ENCODE data around the gene SIN3B.

Gene SIN3B

DNA sequence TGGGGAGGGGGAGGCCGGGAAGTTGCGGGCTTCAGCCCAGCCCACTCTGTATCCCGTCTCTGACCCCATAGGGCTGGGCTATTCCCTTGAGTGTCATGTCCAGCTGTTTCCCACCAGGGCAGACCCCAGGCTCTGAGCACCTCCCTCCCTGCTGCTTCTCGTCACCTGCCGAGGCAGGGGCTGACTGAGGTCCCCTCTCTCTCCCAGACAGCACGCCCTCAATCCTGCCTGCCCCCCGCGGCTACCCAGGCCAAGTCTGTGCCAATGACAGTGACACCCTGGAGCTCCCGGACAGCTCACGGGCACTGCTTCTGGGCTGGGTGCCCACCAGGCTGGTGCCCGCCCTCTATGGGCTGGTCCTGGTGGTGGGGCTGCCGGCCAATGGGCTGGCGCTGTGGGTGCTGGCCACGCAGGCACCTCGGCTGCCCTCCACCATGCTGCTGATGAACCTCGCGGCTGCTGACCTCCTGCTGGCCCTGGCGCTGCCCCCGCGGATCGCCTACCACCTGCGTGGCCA is 60.2 kb downstream of the SIN3B start:
- DNase-seq (ENCODE audit: low read depth in 2 of 2) = no peak

DNA sequence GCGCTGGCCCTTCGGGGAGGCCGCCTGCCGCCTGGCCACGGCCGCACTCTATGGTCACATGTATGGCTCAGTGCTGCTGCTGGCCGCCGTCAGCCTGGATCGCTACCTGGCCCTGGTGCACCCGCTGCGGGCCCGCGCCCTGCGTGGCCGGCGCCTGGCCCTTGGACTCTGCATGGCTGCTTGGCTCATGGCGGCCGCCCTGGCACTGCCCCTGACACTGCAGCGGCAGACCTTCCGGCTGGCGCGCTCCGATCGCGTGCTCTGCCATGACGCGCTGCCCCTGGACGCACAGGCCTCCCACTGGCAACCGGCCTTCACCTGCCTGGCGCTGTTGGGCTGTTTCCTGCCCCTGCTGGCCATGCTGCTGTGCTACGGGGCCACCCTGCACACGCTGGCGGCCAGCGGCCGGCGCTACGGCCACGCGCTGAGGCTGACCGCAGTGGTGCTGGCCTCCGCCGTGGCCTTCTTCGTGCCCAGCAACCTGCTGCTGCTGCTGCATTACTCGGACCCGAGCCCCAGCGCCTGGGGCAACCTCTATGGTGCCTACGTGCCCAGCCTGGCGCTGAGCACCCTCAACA is 60.8 kb downstream of the SIN3B start:
- DNase-seq (ENCODE audit: low read depth in 2 of 2) = no peak

DNA sequence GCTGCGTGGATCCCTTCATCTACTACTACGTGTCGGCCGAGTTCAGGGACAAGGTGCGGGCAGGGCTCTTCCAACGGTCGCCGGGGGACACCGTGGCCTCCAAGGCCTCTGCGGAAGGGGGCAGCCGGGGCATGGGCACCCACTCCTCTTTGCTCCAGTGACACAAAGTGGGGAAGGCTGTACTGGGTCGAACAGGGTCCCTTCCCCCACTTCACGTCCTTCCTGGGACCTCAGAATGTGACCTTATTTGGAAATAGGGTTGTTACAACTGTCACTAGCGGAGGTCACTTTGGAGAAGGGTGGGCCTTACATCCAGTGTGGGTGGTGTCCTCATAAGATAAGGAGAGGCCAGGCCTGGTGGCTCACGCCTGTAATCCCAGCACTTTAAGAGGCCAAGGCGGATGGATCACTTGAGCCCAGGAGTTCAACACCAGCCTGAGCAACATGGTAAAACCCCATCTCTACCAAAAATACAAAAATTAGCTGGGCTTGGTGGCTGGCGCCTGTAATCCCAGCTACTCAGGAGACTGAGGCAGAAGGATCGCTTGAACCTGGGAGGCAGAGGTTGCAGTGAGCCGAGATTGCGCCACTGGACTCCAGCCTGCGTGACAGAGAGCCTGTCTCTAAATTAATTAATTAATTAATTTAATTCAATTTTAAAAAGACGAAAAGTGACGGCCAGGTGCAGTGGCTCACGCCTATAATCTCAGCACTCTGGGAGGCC is 61.4 kb downstream of the SIN3B start:
- no peak for DNase-seq (ENCODE audit: low read depth in 2 of 2)

DNA sequence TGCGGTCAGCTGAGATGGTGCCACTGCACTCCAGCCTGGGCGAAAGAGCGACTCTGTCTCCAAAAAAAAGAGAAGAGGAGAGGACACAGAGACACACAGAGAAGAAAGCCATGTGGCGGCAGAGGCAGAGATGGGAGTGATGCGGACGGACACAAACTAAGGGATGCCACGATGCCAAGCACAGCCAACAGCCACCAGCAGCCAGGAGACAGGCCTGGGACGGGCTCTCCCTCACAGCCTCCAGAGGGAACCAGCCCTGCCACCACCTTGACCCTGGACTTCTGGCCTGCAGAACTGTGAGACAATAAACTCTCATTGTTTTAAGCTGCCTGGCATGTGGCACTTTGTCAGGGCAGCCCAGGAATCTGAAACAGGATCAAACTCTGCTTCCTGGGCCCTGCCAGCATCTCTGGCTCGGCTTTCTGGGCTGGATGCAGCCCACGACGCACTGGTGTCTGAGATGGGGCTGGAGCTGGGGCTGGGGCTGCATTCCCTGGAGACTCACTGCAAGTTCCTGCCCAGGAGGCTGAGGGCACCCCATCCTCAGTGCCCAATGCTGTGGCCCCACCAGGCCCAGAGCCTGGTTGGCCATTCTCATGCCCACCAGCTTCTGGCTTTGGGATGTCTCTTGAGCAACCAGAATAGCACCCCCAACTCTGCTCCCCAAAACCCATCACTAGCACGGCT is 62.6 kb downstream of the SIN3B start:
- DNase-seq (ENCODE audit: low read depth in 2 of 2) = no peak

DNA sequence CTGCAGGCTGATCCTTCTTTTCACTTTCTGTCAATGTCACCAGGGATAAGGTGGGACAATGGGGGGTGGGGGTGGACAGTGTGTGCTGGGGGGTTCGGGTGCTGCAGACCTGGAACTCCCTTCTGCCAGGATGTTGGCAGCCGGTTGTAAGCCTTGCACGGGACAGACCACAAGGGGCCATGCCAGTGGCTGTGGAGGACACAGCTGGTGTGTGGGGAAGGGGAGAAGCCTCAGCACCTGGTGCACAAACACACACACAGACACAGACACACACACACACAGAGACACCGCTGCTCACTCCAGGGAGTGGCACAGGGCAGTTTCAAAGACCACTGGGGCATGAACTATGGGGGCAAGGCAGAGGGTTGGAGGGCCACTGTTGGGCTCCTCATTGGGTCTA is 63.2 kb downstream of the SIN3B start:
- DNase-seq (ENCODE audit: low read depth in 2 of 2) = no peak

DNA sequence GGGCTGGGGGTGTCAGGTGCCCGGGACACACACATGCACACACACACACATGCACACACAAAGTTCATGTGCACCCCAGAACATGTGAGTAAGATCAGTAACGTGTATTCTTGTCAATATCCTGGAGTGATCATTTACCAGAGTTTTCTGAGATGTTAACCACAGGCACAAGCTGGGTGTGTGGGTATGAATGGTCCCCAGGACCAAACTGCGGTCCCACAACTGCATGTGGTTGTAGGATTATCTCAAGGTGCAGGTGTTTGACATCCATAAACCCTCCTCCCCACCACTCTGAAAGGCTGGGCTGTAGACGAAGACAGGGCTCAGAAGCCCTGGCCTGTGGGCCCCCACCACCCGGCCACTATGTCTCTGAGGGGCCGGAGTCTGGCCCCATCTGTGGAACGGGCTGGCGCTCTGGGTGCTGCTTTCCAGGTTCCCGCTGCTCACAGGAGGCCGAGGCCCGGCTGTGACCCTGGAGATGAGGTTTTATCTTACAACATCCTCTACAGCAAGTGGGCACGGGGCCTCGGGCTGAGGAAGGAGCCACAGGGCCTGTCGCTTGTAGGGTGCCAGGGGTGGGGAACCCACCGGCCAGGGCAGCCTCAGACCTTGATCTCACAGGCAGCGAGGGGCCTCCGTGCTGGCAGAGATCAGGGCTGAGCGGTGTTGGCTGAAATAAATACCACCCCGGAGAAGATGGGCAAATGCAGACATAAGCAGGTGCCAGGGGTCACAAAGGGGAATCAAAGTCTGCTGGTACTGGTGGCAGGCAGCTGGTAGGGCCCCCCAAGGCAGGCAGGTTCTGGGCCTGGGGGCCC is 63.9 kb downstream of the SIN3B start:
- no peak for DNase-seq (ENCODE audit: low read depth in 2 of 2)

DNA sequence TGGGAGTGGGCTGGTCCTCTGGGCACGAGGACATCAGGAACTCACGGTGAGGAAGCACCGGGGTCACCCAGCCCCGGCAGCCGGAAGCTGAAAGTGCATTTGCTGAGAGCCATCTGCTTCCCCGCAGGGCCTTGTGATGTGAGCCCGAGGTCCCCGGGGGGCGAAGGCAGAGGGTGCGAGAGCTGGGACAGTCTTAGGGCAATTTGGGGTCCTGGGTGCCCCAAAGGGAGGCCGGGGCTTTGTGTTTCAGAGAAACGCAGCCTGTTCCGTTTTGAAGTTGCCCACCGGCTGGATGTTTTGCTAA is 64.4 kb downstream of the SIN3B start:
- DNase-seq (ENCODE audit: low read depth in 2 of 2) = no peak

DNA sequence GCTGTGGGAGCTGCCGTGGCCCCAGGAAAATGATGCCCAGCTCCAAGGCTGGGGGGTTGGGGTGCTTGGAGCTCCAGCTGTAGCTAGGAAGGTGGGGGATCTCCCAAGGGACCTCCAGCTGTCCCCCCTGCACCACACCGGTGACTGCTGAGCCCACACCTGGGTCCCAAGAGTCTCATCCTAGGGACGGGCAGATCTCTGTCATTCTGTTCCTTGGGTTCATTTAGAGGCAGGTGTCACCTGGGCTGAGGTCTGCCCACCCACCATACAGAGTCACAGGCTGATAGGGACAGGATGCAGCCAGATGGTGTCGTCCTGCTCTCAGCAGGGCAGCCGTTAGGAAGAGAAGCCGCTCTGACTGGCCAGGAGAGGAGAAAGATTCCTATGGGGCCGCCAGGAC is 64.9 kb downstream of the SIN3B start:
- DNase-seq (ENCODE audit: low read depth in 2 of 2) = no peak

DNA sequence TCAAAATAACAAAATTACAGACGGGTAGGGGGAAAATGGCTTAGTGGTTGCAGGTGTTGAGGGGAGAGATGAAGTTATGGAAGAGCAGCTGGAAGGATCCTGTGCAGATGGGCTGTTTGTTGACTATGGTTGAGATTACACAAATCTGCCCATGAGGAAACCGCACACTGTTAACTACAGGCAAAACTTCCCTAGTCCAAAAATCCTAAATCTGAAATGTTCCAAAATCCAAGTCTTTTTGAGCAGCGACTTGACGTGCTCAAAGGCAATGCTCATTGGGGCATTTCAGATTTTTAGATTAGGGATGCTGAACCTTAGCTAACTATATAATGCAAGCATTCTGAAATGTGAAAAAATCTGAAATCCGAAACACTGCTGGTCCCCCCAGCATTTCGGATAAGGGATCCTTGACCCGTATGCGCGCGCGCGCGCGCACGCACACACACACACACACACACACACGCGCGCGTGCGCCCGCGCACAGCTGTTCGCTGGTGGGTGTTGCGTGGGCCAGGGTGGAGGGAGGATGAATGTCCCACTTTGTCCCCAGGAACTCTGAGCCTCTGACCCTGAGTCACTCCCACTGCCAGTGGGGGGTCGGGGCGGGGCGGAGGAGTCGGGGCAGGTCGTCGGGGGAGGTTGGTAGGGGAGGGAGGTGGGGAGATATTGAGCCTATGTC is 66.4 kb downstream of the SIN3B start:
- no peak for DNase-seq (ENCODE audit: low read depth in 2 of 2)

DNA sequence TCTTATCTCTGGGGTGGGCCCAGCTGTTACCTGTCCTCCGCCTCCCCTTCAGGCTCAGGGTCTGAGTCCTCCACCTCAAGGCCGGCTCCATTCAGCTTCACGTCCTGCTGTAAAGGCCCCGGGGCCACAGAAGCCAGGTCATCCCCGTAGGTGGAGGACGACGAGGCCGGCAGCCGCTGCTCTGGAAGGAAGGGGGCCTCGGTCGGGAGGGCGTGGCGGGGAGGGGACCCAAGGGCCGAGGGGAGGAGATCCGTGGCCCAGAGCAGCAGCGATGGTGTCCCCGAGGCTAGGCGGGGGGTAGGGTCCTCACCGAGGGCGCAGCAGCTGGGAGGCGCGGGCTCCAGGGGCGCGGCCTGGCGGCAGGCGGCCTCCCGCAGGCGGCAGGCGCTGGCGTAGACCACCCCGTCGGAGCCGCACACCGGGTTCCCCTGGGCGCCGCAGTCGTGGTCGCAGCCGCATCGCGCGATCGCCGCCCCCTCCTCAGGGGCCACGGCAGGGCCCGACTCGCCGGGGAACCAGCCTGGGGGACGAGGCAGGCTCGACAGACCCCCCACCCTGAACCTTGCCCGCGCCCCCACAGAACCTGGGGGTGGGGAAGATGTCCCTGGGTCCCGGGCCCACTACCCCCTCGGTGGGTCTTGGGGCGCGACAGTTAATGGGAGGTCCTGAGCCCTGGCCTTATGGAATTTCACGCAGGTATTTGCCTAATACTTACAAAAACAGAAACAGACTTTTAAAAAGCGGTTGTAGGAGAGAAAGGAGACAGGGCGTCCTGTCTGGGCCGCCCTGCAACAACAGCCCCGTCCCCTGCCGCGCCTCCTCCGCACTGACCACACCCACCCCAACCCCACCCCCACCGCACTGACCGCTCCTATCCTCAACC is 67.2 kb downstream of the SIN3B start:
- DNase-seq (ENCODE audit: low read depth in 2 of 2) = no peak

DNA sequence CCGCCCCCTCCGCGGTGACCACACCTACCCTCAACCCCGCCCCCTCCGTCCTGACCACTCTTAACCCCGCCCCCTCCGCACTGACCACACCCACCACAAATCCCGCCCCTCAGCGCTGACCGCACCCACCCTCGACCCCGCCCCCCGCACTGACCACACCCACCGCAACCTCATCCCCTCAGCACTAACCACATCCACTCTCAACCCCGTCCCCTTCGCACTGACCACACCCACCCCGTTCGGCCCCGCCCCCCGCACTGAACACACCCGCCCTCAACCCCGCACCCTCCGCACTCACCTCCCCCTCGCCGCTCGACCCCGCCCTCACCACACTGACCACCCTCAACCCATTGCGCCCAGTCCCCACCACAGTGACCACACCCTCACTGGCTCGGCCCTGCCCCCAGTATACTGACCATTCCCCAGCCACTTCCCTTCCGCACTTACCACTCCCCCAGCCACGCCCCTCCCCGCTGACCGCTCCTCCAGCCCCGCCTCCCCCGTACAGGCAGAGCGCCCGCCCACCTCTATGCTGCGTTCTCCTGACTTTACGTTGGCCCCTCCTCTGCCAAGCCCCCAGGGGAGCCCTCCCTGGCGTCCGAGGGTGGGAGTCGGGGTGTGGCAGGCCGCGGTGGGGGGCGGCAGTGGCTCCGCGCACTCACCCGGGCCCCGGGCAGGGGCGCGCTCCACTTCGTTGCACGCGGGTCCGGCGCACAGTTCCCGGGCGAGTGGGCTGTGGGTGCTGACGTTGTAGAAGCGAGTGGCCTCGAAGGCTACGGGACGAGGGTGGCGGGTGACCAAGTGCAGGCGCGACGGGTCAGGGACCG is 68.0 kb downstream of the SIN3B start:
- peak; percentile 35 to 56 for DNase-seq (ENCODE audit: low read depth in 2 of 2)

DNA sequence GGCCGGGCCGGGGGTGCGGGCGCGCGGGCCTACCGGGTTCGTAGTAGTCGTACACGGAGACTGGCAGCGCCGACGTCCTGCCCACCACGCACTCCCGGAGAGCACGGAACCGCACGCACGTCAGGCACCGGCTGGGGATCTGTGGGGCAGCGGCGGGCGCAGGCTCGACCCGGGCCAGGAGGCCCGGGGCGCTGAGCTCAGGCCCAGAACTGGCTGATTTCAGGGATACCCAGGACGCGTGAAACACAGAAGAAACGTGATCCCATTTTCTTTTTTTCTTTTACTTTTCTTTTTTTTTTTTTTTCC is 68.6 kb downstream of the SIN3B start:
- no peak for DNase-seq (ENCODE audit: low read depth in 2 of 2)

DNA sequence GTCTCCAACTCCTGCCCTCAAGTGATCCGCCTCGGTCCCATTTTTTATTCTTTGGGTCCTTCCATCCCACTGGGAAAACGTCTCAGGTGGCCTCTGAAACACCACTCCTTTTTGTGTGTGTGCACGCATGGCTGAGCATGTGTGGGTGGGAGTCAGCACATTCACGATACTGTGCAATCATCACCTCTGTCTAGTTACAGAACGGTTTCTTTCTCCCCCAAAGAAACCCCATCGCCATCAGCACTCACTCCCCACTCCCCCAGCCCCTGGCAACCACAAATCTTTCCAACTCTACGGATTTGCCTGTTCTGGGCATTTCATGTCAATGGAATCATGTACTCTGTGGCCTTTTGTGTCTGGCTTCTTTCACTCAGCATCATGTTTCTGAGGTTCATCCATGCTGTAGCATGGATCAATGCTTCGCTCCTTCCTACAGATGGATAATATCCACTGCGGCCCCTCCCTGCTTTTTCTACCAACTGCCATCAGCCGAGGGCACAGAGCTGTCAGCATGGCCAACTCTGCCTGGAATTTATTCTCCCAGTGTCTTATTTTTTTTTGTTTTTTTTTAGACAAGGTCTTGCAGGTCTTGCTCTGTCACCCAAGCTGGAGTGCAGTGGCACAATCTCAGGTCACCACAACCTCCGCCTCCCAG is 69.3 kb downstream of the SIN3B start:
- no peak for DNase-seq (ENCODE audit: low read depth in 2 of 2)

DNA sequence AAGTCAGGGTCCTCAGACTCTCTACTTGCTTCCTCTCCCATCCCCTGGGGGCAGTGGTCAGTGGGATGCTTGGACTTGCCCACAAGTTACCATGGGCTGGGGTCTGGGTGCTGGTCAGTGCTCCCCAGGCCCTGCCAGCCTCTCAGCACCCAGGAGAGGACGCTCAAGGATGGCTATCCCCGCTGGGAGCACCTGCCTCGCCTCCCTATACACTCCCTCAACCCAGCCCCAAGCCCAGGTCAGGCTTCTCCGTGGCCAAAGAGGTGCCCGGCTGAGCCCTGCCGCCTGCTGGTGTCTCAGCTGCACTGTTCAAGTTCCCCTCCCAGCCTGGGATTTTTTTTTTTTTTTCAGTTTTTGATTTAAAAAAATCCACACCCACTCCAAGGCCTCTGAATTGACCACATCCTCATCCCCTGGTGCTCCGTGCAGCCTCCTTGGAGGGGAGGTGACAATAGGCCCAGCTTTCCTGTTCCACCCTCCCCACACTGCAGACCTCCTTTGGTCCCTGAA is 70.4 kb downstream of the SIN3B start:
- DNase-seq (ENCODE audit: low read depth in 2 of 2) = no peak

DNA sequence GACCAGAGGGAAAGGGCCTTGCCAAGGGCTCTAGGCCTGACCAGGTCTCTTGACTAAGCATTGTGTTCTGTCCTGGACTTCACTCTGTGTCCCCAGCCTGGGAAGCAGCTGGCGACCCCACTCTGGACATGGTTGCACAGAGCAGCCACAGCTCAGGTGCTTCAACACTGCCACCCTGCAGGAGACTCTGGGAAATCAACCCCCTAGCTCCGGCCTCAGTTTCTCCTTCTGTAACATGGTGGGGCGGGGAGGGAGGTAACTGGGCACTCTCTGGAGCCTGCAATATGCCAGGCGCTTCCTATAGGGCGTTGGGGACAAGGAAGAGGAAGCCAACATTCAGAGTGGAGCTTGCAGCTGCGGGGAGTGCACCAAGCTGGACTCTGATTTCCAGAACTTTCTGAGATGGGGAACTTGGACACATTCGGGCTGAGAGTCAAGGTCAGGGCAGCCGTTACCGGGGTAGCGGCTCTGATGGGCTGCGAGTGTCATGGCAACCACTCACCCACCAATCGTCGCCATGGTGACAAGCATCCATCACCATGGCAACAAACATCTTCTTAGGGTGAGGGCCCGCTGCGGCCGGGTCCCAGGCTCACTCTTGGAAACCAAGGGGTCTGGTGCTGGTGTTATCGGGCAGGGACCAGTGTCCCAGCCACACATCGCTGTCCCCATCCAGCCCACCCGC is 72.4 kb downstream of the SIN3B start:
- DNase-seq (ENCODE audit: low read depth in 2 of 2) = no peak

DNA sequence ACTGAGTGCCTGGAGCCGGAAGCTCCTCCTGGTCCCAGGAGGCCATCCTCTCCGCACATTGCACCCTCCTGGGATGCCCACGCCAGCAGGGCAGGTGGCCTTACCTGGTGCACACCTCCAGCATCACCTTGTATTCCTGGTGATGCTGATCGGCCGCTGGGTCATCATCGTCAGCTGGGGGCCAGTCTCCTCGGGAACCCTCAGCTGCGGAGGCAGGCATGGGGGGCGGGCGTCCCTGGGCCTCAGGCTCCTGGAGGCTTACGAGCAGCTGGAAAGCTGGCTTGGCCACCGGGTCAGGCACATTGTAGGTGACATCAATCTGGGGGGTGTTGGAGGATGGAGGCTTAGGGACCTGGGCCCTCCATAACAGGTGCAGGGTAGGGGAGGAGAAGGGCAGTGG is 73.3 kb downstream of the SIN3B start:
- no peak for DNase-seq (ENCODE audit: low read depth in 2 of 2)

DNA sequence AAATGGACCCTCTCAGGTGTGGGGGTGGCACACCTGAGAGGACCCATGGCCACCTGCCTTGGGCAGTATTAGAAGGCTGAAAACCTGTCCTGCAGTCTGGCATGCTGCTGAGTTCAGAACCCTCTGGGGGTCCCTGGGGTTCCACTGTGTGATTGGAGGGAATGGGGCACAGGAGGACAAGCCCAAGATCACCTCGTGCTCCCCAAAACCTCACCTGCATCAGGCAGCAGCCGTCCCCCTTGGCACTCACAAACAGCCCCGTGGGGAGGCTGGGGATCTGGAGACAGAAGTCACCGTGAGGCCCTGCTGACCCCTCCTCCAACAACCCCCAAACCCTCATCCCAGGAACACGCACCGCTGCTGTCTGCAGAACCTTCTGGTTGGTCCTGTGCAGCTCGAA is 74.1 kb downstream of the SIN3B start:
- DNase-seq (ENCODE audit: low read depth in 2 of 2) = no peak

DNA sequence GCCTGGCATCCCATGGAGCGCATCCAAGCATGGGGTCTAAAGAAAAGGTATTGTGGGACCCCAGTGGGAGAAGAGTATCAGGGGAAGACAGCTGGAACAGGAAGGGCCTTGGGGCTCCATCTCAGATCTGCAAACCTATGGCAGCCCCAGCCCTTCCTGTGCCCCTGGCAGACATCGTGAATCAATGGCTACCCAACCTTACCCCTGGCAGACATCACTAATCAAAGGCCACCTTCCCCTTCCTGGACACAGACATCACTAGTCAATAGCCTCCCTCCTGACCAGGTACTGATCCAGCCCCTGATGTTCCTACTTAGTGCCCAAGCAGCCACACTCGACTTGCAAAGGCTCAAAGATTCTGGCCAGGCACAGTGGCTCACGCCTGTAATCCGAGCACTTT is 75.4 kb downstream of the SIN3B start:
- no peak for DNase-seq (ENCODE audit: low read depth in 2 of 2)

DNA sequence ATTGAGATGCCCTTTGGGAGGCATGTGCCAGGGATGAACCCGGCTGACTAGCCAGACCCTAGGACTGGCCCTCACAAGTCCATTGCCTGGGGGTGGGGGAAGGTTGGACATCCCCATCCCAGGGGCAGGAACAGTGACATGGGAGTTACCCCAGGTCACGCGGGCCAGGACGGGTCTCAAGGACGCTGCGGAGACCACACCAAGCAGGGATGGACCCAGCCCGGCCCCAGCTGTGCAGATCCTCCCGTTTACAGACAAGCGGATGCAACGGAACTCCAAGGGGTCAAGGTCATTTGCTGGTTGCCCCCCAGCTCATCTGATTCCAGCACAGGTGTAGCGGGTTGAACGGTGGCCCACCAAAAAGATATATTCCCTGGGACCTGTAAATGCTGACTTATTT is 79.6 kb downstream of the SIN3B start:
- DNase-seq (ENCODE audit: low read depth in 2 of 2) = no peak

Data from stimulated activated CD8-positive, alpha-beta memory T cell treated with anti-CD3 and anti-CD28 coated beads, Interleukin-2, amount 100 ng/mL, for 1 hour (primary cell).